ENCODE data around the gene WNT3A. TPM values are rescaled to one million over a fixed set of nuclear protein-coding genes. Genes with fewer than 3 reads are reported as not detected.
A peak's percentile ranks its signal among the peaks of the same experiment; 100 is the strongest.

The WNT3A gene
- total RNA-seq, 2 experiments from 2014 or later = 0.08 to 0.14 TPM

- no peaks in the 10 kb centered on the region for H3K4me1 Mint-ChIP-seq (ENCODE audit: low read depth)
- H3K27ac Mint-ChIP-seq = no peak overlapping the region
- peaks cover 0 to 4% of the 10 kb centered on the region in 2 experiments for H3K9me3 ChIP-seq (ENCODE audit: control insufficient read depth in 1 of 2, insufficient read depth in 1 of 2, low read length in 2 of 2)
- H3K27ac ChIP-seq (ENCODE audit: low read depth in 1 of 2, low read length in 2 of 2) = no peak overlapping the region
- H3K9me3 Mint-ChIP-seq = no peaks in the 10 kb centered on the region
- H3K36me3 Mint-ChIP-seq (ENCODE audit: low read depth) = no peaks in the 10 kb centered on the region
- H3K4me3 Mint-ChIP-seq = no peak overlapping the region
- H3K4me1 ChIP-seq (ENCODE audit: insufficient read depth, low read length) = no peaks in the 10 kb centered on the region
- H3K27me3 ChIP-seq (ENCODE audit: control insufficient read depth in 1 of 2, insufficient read depth in 2 of 2, low read length in 2 of 2) = no peaks in the 10 kb centered on the region
- ATAC-seq (ENCODE audit: poor library complexity) (no peak), DNase-seq (peak in 2 of 14 experiments; percentile 4 to 20)
- H3K4me3 ChIP-seq (ENCODE audit: low read length) = no peak overlapping the region
- no peaks in the 10 kb centered on the region for H3K36me3 ChIP-seq (ENCODE audit: insufficient read depth, low read length)
- peaks cover 2% of the 10 kb centered on the region for H3K27me3 Mint-ChIP-seq
- TF ChIP-seq, protein P1, sequence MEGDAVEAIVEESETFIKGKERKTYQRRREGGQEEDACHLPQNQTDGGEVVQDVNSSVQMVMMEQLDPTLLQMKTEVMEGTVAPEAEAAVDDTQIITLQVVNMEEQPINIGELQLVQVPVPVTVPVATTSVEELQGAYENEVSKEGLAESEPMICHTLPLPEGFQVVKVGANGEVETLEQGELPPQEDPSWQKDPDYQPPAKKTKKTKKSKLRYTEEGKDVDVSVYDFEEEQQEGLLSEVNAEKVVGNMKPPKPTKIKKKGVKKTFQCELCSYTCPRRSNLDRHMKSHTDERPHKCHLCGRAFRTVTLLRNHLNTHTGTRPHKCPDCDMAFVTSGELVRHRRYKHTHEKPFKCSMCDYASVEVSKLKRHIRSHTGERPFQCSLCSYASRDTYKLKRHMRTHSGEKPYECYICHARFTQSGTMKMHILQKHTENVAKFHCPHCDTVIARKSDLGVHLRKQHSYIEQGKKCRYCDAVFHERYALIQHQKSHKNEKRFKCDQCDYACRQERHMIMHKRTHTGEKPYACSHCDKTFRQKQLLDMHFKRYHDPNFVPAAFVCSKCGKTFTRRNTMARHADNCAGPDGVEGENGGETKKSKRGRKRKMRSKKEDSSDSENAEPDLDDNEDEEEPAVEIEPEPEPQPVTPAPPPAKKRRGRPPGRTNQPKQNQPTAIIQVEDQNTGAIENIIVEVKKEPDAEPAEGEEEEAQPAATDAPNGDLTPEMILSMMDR (IDR thresholded peaks at IDR 0.05) = no peak
- ChIA-PET CTCF (no interaction called here), POLR2A (no interaction called here)
- intact Hi-C loops (cut with DNase I, micrococcal nuclease) = no loop called here
These were observed 14.7 kb downstream of the WNT3A start for GRCh38 chr1:228021355-228022030.

DNA sequence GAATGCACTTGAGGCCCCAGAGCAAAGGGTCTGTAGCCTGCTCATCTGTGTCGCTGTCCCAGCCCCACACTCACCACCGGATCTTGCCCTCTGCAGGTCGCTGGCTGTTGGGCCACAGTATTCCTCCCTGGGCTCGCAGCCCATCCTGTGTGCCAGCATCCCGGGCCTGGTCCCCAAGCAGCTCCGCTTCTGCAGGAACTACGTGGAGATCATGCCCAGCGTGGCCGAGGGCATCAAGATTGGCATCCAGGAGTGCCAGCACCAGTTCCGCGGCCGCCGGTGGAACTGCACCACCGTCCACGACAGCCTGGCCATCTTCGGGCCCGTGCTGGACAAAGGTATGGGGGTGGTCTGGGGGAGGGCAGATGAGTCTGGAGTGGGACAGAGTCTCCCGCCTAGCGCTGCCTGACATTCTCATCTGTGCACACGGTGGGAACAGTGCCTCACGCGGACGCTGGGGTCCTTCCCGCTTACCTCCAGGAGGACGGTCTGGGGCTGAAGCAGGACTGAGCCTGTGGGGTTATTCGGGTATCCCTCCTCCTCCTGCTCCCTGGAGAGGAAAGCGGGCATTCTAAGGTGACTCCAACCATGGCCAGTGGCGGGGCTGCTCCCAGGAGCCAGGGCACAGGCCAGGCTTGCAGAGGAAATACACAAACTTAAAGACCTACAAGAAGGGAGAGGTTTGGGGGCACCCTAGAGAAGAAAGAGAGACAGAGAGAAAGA lies 15.9 kb downstream of the WNT3A start:
- TF ChIP-seq, protein P1 (IDR thresholded peaks at IDR 0.05) = no peak
- ChIA-PET CTCF (no interaction called here), POLR2A (no interaction called here)
- Histone ChIP-seq H3K9me3 (ENCODE audit: control insufficient read depth in 1 of 2, insufficient read depth in 1 of 2, low read length in 2 of 2) (peaks cover 0 to 9% of the 10 kb centered on the region in 2 experiments), H3K4me3 (ENCODE audit: low read length) (no peak overlapping the region), H3K27me3 (ENCODE audit: control insufficient read depth in 1 of 2, insufficient read depth in 2 of 2, low read length in 2 of 2) (no peaks in the 10 kb centered on the region), H3K27ac (ENCODE audit: low read depth in 1 of 2, low read length in 2 of 2) (no peak overlapping the region), H3K4me1 (ENCODE audit: insufficient read depth, low read length) (no peaks in the 10 kb centered on the region), H3K36me3 (ENCODE audit: insufficient read depth, low read length) (no peaks in the 10 kb centered on the region)
- no peaks in the 10 kb centered on the region for H3K4me1 Mint-ChIP-seq (ENCODE audit: low read depth)
- intact Hi-C loops (cut with DNase I, micrococcal nuclease) = no loop called here
- ATAC-seq (ENCODE audit: poor library complexity) = no peak
- H3K9me3 Mint-ChIP-seq = no peaks in the 10 kb centered on the region
- H3K27ac Mint-ChIP-seq = no peak overlapping the region
- no peak overlapping the region for H3K4me3 Mint-ChIP-seq
- peak in 2 of 14 experiments; percentile 8 to 25 for DNase-seq
- H3K36me3 Mint-ChIP-seq (ENCODE audit: low read depth) = no peaks in the 10 kb centered on the region
- H3K27me3 Mint-ChIP-seq = peaks cover 11% of the 10 kb centered on the region

- POLR2A ChIA-PET = no interaction called here
- intact Hi-C loops (cut with DNase I, micrococcal nuclease) = no loop called here
- H3K36me3 Mint-ChIP-seq (ENCODE audit: low read depth) = no peaks in the 10 kb centered on the region
These were observed 16.5 kb downstream of the WNT3A start for GRCh38 chr1:228023294-228023639.

More at GRCh38 chr1:228023294-228023639, 16.5 kb downstream of the WNT3A start:
- H3K9me3 ChIP-seq (ENCODE audit: control insufficient read depth in 1 of 2, insufficient read depth in 1 of 2, low read length in 2 of 2) = peaks cover 0 to 9% of the 10 kb centered on the region in 2 experiments
- Mint-ChIP-seq H3K27me3 (peaks cover 13% of the 10 kb centered on the region), H3K27ac (no peak overlapping the region), H3K9me3 (no peaks in the 10 kb centered on the region), H3K4me1 (ENCODE audit: low read depth) (no peaks in the 10 kb centered on the region), H3K4me3 (no peak overlapping the region)
- H3K4me3 ChIP-seq (ENCODE audit: low read length) = no peak overlapping the region
- no peaks in the 10 kb centered on the region for H3K27me3 ChIP-seq (ENCODE audit: control insufficient read depth in 1 of 2, insufficient read depth in 2 of 2, low read length in 2 of 2)
- CTCF ChIA-PET = no interaction called here
- no peaks in the 10 kb centered on the region for H3K36me3 ChIP-seq (ENCODE audit: insufficient read depth, low read length)
- ATAC-seq (ENCODE audit: poor library complexity) (no peak), DNase-seq (no peak)
- TF ChIP-seq, protein P1 (IDR thresholded peaks at IDR 0.05) = no peak
- H3K4me1 ChIP-seq (ENCODE audit: insufficient read depth, low read length) = no peaks in the 10 kb centered on the region
- H3K27ac ChIP-seq (ENCODE audit: low read depth in 1 of 2, low read length in 2 of 2) = no peak overlapping the region

Data from CD4-positive, alpha-beta T cell (primary cell).